ENCODE measurements around the gene ATP5F1B. TPM values are rescaled to one million over a fixed set of nuclear protein-coding genes. Genes with fewer than 3 reads are reported as not detected.

ATP5F1B gene
- total and polyA plus RNA-seq, 9 of the 15 experiments (the other 6 are each of a cell fraction or from before 2014, with no cell fraction given), result 908 to 3,125 (median 1,482) TPM

DNA sequence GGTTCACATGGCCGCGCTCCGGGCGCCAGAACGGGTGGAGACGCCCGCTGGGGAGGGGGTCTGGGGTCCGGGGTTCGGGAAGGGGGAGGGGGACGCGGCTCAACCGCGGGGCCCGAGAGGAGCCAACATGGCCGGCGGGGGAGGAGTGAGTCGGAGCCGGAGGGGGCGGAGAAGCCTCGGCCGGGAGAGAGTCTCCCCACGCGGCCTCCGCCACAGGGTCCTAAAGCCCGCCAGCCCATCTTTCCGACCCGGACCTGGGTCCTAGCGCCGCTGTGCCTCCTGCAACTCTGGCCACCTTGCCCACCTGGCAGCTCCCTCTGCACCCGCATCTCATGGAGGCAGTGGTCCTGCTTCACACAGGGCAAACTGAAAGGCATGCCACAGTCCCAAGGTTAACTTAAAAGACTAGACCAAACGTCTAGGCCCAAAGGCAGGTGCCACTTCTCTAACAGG is 15.6 kb downstream of the ATP5F1B start, which contains the start of gene BAZ2A (continued):
- TF ChIP-seq ZBTB17 (CRISPR knock-in tag; IDR thresholded peaks at IDR 0.05) (peak; percentile 67; the same call in 1 of the 2 replicates), TGIF2 (CRISPR knock-in tag; IDR thresholded peaks at IDR 0.05) (no peak), SP1 (CRISPR knock-in tag; IDR thresholded peaks at IDR 0.05) (peak; percentile 73), PHF20 (IDR thresholded peaks at IDR 0.05; ENCODE audit: partially characterized antibody) (peak; percentile 47), ZBTB33 (CRISPR knock-in tag; IDR thresholded peaks at IDR 0.05) (peak; percentile 50; the same call in 1 of the 2 replicates), KHSRP (IDR thresholded peaks at IDR 0.05) (no peak), FOXM1 (IDR thresholded peaks at IDR 0.05; ENCODE audit: low read depth) (peak; percentile 98), FOXM1 (CRISPR knock-in tag; IDR thresholded peaks at IDR 0.05; ENCODE audit: low read depth) (no peak), GABPB1 (CRISPR knock-in tag; IDR thresholded peaks at IDR 0.05) (peak; percentile 90), PML (IDR thresholded peaks at IDR 0.05; ENCODE audit: low read length) (peak; percentile 46; the same call in 1 of the 2 replicates), TOE1 (IDR thresholded peaks at IDR 0.05; ENCODE audit: borderline replicate concordance) (peak; percentile 98), TOE1 (CRISPR knock-in tag; IDR thresholded peaks at IDR 0.05; ENCODE audit: borderline replicate concordance, low read depth) (no peak), ETV1 (tag; conservative IDR thresholded peaks at IDR 0.05; ENCODE audit: low read depth) (peak; percentile 80), FOXK2 (conservative IDR thresholded peaks at IDR 0.05 in 1 of 2, IDR thresholded peaks at IDR 0.05 in 1 of 2; ENCODE audit: low read depth in 2 of 2) (peak in 1 of 2 experiments; percentile 37; a peak in 1 of 4 replicates), XRCC5 (IDR thresholded peaks at IDR 0.05; ENCODE audit: low read depth, low read length) (peak; percentile 98), HMGN3 (IDR thresholded peaks at IDR 0.05; ENCODE audit: borderline replicate concordance, extremely low read depth, insufficient read length, low read depth, low read length) (peak; percentile 73), ZBTB2 (IDR thresholded peaks at IDR 0.05) (peak; percentile 64; the same call in 1 of the 2 replicates), NFYB (IDR thresholded peaks at IDR 0.05; ENCODE audit: extremely low read depth, insufficient read length) (no peak)
- TF ChIP-seq, protein P1, sequence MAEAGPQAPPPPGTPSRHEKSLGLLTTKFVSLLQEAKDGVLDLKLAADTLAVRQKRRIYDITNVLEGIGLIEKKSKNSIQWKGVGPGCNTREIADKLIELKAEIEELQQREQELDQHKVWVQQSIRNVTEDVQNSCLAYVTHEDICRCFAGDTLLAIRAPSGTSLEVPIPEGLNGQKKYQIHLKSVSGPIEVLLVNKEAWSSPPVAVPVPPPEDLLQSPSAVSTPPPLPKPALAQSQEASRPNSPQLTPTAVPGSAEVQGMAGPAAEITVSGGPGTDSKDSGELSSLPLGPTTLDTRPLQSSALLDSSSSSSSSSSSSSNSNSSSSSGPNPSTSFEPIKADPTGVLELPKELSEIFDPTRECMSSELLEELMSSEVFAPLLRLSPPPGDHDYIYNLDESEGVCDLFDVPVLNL (CRISPR knock-in tag; IDR thresholded peaks at IDR 0.05; ENCODE audit: low read depth), result no peak
- TF ChIP-seq, protein P2, sequence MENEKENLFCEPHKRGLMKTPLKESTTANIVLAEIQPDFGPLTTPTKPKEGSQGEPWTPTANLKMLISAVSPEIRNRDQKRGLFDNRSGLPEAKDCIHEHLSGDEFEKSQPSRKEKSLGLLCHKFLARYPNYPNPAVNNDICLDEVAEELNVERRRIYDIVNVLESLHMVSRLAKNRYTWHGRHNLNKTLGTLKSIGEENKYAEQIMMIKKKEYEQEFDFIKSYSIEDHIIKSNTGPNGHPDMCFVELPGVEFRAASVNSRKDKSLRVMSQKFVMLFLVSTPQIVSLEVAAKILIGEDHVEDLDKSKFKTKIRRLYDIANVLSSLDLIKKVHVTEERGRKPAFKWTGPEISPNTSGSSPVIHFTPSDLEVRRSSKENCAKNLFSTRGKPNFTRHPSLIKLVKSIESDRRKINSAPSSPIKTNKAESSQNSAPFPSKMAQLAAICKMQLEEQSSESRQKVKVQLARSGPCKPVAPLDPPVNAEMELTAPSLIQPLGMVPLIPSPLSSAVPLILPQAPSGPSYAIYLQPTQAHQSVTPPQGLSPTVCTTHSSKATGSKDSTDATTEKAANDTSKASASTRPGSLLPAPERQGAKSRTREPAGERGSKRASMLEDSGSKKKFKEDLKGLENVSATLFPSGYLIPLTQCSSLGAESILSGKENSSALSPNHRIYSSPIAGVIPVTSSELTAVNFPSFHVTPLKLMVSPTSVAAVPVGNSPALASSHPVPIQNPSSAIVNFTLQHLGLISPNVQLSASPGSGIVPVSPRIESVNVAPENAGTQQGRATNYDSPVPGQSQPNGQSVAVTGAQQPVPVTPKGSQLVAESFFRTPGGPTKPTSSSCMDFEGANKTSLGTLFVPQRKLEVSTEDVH (IDR thresholded peaks at IDR 0.05; ENCODE audit: low read depth, partially characterized antibody), result peak; percentile 53
